OCI-LY3 (cell line): ENCODE data around the gene CD58.

Experiments
- H2AFZ ChIP-seq: fragments of 200-600, 300-600 bp; shearing (Covaris generic); 2 replicates; pipeline ENCODE4 v1.6.0; 2014; ENCODE audit warnings: antibody characterized with exemption, low read depth, low read length
- H3K27ac ChIP-seq: fragments of 200-600, 300-600 bp; sonication (generic); 2 replicates; pipeline ENCODE4 v1.5.1; 2014; ENCODE audit warnings: mild to moderate bottlenecking, low read length, moderate library complexity, mixed read lengths
- H3K27me3 ChIP-seq: fragments of 200-600, 300-600 bp; sonication (generic); 2 replicates; pipeline ENCODE4 v1.6.1; 2014; ENCODE audit warnings: low read depth, low read length, mixed read lengths
- H3K36me3 ChIP-seq: fragments of 200-600, 300-600 bp; sonication (generic); replicated peaks from 2 replicates; pipeline ENCODE3; 2014; ENCODE audit warnings: low read depth, low read length, mixed read lengths
- H3K4me1 ChIP-seq: fragments of 300-600, 200-600 bp; sonication (generic); 2 replicates; pipeline ENCODE4 v1.6.1; 2014; ENCODE audit warnings: low read length, mixed read lengths
- H3K4me2 ChIP-seq: fragments of 200-600, 300-600 bp; sonication (generic); 2 replicates; pipeline ENCODE4 v1.6.1; 2014; ENCODE audit warnings: low read length, mixed read lengths
- H3K4me3 ChIP-seq: fragments of 300-600, 200-600 bp; sonication (generic); 2 replicates; pipeline ENCODE4 v1.5.1; 2014; ENCODE audit warnings: antibody characterized with exemption, mild to moderate bottlenecking, low read length, moderate library complexity
- H3K79me2 ChIP-seq: fragments of 300-600, 200-600 bp; shearing (Covaris generic); 2 replicates; pipeline ENCODE4 v1.6.1; 2014; ENCODE audit warnings: mild to moderate bottlenecking, low read length, mixed read lengths
- H3K9ac ChIP-seq: fragments of 300-600, 200-600 bp; shearing (Covaris generic); 2 replicates; pipeline ENCODE4 v1.6.0; 2014; ENCODE audit warnings: mild to moderate bottlenecking, low read length, moderate library complexity
- H3K9me3 ChIP-seq: fragments of 200-600, 300-600 bp; shearing (Covaris generic); 2 replicates; pipeline ENCODE4 v1.6.1; 2014; ENCODE audit warnings: low read length, mixed read lengths; ENCODE audit not compliant: insufficient read depth
- H4K20me1 ChIP-seq: fragments of 200-600, 300-600 bp; sonication (generic); 2 replicates; pipeline ENCODE4 v1.6.1; 2016; ENCODE audit warnings: low read length, mixed read lengths; ENCODE audit not compliant: insufficient read depth
- CTCF ChIP-seq: fragments of 200-600, 300-600 bp; sonication (generic); IDR thresholded peaks from 2 replicates; pipeline ENCODE4 v1.5.1; 2014; ENCODE audit warnings: antibody characterized with exemption, low read length, low read depth
- EZH2phosphoT487 ChIP-seq: fragments of 200-600 bp; shearing (Covaris generic); IDR thresholded peaks from 2 replicates; pipeline ENCODE4 v1.6.1; 2018; ENCODE audit warnings: antibody characterized with exemption, mixed run types, low read depth

The CD58 gene

DNA sequence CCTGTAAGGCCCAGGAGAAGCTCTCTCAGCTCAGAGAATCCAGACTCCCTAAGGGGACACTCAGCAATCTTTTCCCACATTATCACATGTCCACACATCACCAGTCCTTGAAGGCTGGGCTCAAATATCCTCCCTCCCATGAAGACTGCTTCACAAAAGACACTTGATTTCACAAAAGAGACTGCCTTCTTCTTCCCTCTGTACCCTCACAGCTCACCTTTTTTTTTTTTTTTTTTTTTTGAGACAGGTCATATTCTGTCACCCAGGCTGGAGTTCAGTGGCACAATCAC, 1.5 kb downstream of the CD58 start:
- Histone ChIP-seq H3K4me1 (peaks cover 88% of the 10 kb centered on the region), H3K9ac (peak overlapping the region; percentile 100), H3K27ac (peak overlapping the region; percentile 98), H3K9me3 (no peaks in the 10 kb centered on the region), H3K4me2 (peak overlapping the region; percentile 98), H2AFZ (no peak overlapping the region), H3K79me2 (peaks cover 22% of the 10 kb centered on the region), H3K36me3 (peaks cover 9% of the 10 kb centered on the region), H4K20me1 (no peaks in the 10 kb centered on the region), H3K4me3 (peak overlapping the region; percentile 93), H3K27me3 (no peaks in the 10 kb centered on the region)
- TF ChIP-seq CTCF (no peak), EZH2phosphoT487 (no peak)

- Histone ChIP-seq H3K79me2 (peaks cover 22% of the 10 kb centered on the region), H3K4me3 (peak overlapping the region; percentile 93), H3K27ac (peak overlapping the region; percentile 98)
Observed at GRCh38 chr1:116568662-116569380, 2.0 kb downstream of the CD58 start.

DNA sequence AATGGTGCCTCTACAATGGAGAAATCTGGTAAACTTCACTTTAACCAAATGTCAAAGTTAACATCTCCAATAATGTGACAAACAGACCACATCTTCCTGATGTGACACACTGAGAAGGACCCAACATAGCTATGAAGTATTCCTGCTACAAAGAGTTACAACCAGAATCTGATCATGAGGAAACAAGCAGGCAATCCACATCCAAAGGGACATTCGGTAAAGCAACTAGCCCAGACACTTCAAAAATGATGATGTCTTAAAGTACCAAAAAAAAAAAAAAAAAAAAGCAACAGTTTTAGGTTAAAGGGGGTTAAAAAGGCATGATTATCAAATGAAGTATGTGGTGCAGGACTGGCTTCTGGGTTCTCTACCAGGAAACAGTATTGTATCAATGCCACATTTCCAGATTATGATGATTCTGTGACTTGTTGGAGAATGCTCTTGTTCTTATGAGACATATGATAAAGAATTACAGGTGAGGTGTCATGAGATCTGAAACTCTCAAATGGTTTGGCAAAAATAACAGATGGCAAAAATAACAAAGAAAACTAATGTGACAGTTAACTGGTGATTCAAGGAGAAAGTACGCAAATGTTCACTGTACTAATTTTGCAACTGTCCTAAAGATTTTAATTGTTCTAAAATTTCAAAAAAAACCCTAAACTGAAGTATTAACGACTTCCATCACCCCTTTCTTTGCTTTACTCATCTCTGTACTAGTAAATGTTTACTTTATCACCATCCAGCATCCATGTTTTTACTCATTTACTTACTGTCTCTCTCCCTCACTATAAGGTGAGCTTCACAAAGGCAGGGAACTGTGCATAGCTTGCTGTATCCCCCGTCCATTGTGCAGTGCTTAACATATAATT, 2.8 kb downstream of the CD58 start:
- H3K9ac ChIP-seq = peak overlapping the region; percentile 100; the same call in 1 of the 2 replicates
- TF ChIP-seq EZH2phosphoT487 = no peak
- TF ChIP-seq CTCF = no peak
- H3K79me2 ChIP-seq = peaks cover 22% of the 10 kb centered on the region
- no peaks in the 10 kb centered on the region for H3K27me3 ChIP-seq
- H3K36me3 ChIP-seq = peaks cover 15% of the 10 kb centered on the region
- peaks cover 76% of the 10 kb centered on the region for H3K4me1 ChIP-seq
- peak overlapping the region; percentile 93 for H3K4me3 ChIP-seq
- H4K20me1 ChIP-seq = no peaks in the 10 kb centered on the region
- H2AFZ ChIP-seq = no peak overlapping the region
- H3K27ac ChIP-seq = peak overlapping the region; percentile 98
- no peaks in the 10 kb centered on the region for H3K9me3 ChIP-seq
- H3K4me2 ChIP-seq = peak overlapping the region; percentile 98

More at GRCh38 chr1:116568662-116569380, 2.0 kb downstream of the CD58 start:
- peaks cover 83% of the 10 kb centered on the region for H3K4me1 ChIP-seq
- TF ChIP-seq CTCF (no peak), EZH2phosphoT487 (no peak)
- no peaks in the 10 kb centered on the region for H4K20me1 ChIP-seq
- H3K9ac ChIP-seq = peak overlapping the region; percentile 100
- no peak overlapping the region for H2AFZ ChIP-seq
- H3K4me2 ChIP-seq = peak overlapping the region; percentile 98
- H3K27me3 ChIP-seq = no peaks in the 10 kb centered on the region
- H3K36me3 ChIP-seq = peaks cover 9% of the 10 kb centered on the region
- H3K9me3 ChIP-seq = no peaks in the 10 kb centered on the region

- peaks cover 13% of the 10 kb centered on the region for H3K79me2 ChIP-seq
- no peak overlapping the region for H3K4me3 ChIP-seq
- H3K27me3 ChIP-seq = no peaks in the 10 kb centered on the region
- H3K4me2 ChIP-seq = no peak overlapping the region
- no peak overlapping the region for H3K9ac ChIP-seq
- H3K4me1 ChIP-seq = peaks cover 84% of the 10 kb centered on the region
- no peak overlapping the region for H3K27ac ChIP-seq
- H3K36me3 ChIP-seq = peaks cover 20% of the 10 kb centered on the region
- H3K9me3 ChIP-seq = no peaks in the 10 kb centered on the region
- TF ChIP-seq CTCF = no peak
- H2AFZ ChIP-seq = no peak overlapping the region
- no peaks in the 10 kb centered on the region for H4K20me1 ChIP-seq
Observed at GRCh38 chr1:116565222-116565621, 5.6 kb downstream of the CD58 start.
